GM19240 (cell line): Measurements from ENCODE around the gene BTBD7.
"Not testable (repeated sequence)": the region's sequence is repeated elsewhere in the genome, so short reads cannot be mapped to it uniquely, and the experiment has no call there.

ENCODE experiments used
- DNase-seq: peaks from one replicate; pipeline ENCODE4 v3.0.0; 2011; ENCODE audit warnings: low spot score; ENCODE audit not compliant: insufficient read length

The BTBD7 gene, protein sequence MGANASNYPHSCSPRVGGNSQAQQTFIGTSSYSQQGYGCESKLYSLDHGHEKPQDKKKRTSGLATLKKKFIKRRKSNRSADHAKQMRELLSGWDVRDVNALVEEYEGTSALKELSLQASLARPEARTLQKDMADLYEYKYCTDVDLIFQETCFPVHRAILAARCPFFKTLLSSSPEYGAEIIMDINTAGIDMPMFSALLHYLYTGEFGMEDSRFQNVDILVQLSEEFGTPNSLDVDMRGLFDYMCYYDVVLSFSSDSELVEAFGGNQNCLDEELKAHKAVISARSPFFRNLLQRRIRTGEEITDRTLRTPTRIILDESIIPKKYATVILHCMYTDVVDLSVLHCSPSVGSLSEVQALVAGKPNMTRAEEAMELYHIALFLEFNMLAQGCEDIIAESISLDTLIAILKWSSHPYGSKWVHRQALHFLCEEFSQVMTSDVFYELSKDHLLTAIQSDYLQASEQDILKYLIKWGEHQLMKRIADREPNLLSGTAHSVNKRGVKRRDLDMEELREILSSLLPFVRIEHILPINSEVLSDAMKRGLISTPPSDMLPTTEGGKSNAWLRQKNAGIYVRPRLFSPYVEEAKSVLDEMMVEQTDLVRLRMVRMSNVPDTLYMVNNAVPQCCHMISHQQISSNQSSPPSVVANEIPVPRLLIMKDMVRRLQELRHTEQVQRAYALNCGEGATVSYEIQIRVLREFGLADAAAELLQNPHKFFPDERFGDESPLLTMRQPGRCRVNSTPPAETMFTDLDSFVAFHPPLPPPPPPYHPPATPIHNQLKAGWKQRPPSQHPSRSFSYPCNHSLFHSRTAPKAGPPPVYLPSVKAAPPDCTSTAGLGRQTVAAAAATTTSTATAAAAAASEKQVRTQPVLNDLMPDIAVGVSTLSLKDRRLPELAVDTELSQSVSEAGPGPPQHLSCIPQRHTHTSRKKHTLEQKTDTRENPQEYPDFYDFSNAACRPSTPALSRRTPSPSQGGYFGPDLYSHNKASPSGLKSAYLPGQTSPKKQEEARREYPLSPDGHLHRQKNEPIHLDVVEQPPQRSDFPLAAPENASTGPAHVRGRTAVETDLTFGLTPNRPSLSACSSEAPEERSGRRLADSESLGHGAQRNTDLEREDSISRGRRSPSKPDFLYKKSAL

DNA sequence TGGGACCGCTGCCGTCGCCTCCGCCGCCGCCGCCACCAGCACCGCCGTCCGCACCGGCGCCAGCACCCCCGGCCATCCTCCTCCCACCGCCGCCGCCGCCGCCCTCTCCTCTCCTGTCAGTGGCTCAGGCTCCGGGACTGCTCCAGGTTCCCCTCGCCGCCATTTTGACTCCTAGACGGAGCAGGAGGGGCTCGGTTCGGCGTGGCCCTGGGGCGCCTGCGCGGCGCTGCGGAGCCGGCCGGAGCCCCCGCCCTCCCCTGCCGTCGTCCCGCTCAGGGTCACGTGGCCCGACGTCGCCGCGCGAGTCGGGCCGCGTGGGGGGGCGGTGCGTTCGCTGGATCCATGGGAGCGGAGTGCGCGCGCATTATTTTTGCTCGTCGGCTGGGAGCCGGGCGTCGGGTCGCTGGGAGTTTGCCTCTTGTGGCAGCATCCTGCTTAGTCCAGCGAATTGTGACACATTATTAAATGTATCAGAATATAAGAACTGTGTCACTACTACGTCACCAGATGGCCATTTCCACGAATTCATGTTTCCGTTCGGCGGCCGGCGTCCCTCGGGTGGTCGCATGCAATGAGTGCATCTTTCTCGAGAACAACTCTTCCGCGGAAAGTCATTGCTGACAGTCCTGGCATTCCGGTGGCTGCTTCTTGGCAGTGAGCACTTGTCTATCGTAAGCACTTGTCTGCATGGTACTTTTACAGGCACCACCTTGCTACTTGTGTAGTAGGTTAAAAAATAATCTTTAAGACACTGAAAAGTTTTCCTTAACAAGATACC, at the start of gene BTBD7:
TSS of gene BTBD7 (minus strand) at position 184 of the 778 bp plus-strand sequence. CDS start 36,985 bp downstream, outside the sequence.
- DNase-seq: peak; percentile 82

DNA sequence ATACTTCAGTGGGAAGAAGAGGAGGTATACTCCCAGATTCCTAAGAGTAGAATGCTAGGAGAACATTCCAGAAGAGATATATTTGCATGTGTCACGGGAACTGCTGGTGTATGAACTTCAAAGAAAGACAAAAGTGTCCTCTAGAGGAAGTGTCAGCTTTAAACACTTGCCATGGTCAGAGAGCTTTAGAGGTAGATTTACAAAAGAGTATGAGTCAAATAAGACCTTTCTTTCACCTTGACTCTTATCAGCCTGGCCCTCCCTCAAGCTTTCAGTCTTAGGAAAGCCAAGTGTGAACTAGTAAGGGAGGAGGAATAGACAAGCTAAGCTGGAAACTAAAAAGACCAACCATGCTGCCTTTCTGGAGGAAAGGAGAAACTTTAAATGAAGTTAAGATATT, 48.8 kb upstream of the BTBD7 start:
- DNase-seq: no peak

DNA sequence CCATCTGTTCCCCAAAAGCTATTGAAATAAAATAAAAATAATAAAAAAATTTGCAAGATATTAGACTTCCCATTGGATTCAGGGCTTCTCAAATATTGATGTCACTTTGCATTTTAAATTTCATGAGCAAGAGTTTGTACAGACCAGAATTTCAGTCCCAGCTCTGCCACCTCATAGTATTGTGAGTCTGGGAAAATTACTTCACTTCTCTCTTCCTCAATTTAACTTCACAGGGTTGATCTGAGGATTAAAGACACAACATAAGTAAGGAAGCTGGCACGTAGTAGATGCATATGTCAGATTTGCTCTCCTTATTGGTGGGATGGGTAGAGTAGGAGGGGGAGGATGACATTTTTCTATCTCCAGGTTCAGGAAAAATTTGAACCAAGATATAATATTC, 47.0 kb upstream of the BTBD7 start:
- DNase-seq: no peak

DNA sequence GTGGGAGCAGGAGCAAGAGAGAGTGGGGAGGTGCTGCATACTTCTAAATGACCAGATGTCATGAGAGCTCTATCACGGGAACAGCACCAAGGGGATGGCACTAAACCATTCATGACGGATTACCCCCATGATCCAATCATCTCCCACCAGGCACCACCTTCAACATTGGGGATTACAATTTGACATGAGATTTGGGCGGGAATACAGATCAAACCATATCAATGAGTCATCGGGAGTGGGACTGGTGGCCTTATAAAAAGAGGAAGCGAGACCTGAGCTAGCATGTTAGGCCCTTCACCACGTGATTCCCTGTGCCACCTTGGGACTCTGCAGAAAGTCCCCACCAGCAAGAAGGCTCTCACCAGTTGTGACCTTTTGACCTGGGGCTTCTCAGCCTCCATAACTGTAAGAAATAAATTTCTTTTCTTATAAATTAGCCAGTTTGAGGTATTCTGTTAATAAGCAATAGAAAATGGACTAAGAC, 42.9 kb upstream of the BTBD7 start:
- peak; percentile 32 for DNase-seq

DNA sequence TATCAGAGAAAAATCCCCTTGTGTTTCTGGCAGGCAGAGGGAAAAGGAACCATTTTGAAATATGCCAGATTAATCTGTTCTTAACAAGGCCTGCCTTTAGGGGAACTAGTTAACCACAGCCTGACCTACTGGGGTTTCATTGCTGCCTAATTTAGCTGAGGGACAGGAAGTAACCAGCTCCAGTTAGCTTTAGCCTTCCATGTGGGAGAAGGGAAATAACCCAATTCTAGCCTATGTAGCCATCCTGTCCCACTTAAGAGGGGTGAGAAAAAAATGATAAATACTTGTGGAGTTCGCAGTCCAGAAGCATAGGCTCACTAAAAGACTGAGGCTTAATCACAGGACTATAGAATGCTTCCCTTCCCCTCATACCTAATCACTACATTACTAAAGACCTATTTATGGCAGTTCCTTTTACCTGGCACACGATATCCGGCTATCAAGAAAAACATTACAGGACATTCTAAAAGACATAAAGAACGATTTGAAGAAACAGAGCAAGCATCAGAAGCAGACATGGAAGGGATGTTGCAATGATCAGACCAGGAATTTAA, 37.0 kb upstream of the BTBD7 start:
- DNase-seq: peak; percentile 11

DNA sequence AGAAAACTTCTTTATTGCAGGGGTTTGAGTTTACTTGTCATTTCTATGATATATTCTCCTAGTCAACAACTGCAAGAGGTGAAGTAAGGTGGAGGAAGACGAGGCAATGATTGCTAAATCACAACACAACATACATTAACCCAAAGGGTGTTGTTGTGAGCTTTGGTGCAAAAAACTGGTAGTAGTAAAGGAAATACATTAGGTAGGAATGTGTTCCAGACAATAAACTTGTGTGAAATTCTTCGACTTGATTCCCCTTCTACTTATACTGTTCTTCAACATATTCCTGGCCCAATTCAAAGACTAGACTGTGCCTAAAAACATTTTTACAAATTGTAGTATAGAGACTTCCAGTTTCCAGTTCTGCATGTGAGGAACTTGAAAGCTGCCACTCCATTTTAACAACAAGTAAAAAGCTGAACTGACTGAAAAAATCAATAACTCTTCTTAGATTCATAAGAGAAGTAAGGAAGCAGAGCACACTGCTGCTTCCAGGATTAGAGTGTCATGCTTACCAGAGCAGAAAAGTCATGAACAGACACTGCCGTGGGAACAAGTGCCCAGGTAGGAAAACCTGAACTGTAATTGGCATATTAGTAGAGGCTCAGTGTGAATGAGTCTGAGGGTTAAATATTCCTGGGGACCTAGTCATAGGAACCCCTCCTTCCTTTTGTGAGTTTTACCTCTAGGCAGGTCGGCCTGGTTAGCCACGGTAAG, 36.3 kb upstream of the BTBD7 start:
- DNase-seq: no peak

DNA sequence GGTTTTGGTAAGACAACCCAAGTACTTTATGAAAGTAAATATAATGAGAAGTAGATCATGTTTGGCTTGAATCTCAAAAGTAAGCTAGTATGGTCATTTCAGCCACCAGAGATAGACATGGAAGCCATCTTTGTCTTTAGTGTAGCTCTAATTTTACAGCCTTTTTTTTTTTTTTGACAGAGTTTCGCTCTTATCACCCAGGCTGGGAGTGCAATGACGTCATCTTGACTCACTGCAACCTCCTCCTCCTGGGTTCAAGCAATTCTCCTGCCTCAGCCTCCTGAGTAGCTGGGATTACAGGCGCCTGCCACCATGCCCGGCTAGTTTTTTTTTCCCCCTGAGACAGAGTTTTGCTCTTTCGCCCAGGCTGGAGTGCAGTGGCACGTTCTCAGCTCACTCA, 22.0 kb upstream of the BTBD7 start:
- DNase-seq: not testable (repeated sequence)

DNA sequence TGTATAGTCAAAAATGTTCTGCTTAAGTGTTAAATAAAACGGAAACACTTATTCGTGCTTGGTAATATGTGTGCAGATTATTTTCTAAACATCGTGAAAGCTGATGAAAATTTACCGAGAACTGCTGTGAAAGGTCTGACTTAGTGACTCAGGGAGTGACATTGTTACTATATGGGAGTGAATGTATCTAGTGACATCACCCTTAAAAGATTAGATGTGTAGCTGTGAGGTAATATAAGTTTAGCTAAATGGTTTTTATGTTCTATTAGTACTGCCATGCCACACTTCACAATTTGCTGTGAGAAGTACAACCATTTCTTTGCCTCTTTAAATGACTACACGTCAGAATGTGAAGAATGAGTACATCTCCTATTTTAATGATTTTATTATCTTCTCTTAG, 15.5 kb upstream of the BTBD7 start:
- no peak for DNase-seq

DNA sequence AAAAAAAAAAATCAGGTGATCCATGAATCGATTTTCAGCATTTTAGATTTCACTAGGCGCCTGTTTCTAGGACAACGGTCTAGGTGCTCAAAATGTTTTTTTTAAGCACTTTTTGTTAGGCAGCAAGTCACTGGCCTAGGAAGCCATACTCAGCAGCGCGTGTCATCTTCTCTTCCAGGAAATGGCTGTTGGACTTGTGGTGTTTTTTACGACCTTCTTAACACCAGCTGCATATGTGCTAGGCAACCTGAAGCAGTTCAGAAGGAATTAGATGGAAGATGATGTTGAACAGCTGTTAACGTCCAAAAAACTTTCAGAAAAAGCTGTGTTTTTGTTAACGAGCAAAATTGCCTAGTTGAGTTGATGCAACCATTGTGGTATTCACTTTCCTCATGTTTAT, 15.0 kb upstream of the BTBD7 start:
- no peak for DNase-seq

DNA sequence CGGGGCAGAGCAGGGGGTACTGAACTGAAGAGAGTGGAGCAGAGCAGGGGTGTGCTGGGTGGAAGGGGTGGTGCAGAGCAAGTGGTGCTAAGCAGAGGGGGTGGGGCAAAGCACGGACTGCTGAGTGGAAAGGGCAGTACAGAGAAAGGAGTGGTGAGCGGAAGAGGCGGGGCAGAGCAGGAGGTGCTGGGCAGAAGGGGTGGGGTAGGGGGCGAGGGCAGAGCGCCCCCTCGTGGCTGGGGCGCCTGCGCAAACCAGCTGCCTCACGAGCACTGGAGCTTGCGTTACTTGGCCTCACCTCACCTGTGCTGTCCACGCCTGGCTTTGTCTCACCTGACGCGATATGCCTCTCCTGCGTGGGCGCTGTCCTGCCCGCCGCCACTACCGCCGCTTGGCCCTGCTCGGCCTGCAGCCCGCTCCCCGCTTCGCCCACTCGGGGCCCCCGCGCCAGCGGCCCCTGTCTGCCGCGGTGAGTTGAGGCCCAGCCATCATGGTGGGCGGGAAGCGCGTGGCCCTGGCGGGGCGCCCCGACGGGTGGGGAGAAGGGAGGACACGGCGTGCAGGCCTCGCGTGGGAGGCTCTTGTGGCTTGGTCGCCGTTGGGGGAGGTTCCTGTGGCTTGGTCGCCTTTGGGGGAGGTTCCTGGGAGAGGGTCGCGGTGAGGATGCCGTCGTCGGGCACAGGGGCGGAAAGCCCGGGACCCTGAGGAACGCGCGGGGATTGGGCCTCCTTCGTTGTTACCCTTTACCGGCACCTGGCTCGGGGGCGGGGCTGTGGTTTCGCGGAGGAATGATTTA, 14.3 kb upstream of the BTBD7 start, which contains the start of gene COX8C:
TSS of gene COX8C (plus strand) at position 257 of the 796 bp plus-strand sequence. CDS start at position 344, 87 bp downstream.
- DNase-seq: no peak

DNA sequence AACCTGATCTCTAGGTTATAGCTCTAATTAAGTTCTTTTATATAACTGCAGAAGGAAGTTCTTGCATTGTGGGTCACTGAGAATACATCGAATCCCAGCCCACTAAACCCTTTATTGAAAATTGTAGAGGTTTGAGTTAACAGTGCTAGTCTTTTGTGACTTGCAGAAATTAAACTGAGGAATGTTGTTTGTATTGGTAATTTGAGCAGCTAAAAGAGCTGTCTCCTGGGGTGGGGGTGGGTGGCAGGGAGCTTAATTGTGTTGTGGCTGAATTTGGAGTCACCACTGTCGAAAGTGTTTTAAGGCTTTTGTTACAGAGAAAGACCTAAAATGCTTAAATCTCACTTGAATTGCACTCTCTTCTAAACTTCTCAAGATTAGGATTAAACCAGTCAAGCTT, 11.0 kb upstream of the BTBD7 start:
- no peak for DNase-seq

DNA sequence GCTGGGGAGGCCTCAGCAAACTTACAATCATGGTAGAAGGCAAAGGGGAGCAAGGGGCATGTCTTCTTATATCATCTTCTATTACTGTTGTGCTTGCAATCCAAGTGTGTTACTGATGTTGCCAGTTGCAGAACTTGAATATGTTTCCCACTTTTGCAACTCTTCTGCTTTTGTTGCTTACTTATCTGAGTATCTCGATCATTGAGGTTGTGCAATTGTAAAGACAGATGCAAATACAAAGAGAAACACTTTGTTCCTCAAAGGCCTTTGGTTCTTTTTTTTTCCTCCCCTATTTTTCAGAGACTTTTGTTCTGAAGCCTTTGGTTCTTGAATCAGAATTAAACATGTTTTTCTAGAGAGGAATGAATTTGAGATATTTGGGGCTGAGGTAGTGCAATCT, 10.4 kb upstream of the BTBD7 start:
- DNase-seq: no peak

DNA sequence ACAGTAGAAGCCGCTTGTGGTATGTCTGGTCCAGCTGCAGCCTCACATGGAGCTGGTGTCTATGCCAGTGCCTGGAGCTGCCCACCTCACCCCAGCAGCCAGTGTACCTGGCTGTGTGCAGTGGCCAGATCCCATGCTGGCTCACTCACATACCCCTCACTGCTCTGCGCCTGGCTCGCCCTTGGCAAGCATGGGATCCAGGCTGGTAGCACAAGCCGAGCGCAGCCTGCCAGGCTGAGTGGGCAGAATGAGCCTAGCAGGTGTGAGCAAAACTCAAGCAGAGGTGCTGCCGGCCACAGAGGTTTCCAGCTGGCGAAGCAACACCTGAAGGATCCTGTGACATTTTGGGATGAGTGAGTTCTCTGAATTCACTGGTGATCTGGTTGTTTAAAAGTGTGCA, 5.0 kb upstream of the BTBD7 start:
- no peak for DNase-seq

DNA sequence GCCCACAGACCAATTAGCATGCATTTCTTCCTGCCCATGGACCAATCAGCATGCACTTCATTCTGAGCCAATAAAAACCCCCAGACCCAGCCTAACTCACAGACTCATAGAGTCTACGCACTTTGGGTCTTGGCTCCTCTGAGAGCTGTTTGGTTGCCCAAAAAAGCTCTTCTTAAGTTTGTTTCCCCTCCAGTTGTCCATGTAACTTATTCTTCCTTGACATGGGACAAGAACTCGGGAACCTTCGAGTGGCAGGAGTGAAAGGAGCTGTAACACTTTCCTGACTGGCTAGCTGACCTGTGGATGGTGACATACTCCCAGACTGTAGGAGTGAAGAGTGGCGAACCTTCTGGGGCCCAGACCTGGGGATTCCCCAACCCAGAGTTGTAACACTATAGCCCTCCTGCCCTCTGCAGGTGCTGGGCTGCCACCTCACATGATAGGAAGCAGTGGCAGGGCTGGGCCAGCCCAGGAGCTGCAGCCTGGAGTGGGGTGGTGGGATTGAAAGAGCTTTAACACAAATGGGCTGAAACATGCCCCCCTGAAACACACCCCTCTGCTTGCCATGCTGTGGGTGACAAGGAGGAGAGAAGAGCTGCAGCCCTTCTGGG, 4.4 kb upstream of the BTBD7 start:
- no peak for DNase-seq

DNA sequence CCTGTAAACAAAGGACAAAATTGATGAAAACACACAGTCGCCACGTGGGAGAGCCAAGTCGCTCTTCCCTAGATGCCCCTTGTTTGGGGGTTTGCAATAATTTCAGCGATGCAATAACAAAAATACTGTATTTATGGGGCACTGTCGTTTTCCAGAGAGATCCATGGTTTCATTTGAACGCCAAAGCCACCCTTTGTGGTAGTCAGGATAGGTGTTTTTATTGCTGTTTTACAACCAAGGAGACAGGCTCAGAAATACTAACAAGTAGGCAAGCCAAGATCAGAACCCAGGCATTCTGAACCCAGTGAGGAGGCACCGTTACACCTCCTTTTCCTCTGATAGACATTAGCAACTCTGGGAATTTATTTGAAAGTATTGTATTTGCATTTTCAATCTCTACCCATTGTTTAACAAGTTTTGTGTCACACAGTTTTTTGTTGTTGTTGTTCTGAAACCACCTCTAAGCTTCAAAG, 831 bp upstream of the BTBD7 start:
- DNase-seq: no peak

DNA sequence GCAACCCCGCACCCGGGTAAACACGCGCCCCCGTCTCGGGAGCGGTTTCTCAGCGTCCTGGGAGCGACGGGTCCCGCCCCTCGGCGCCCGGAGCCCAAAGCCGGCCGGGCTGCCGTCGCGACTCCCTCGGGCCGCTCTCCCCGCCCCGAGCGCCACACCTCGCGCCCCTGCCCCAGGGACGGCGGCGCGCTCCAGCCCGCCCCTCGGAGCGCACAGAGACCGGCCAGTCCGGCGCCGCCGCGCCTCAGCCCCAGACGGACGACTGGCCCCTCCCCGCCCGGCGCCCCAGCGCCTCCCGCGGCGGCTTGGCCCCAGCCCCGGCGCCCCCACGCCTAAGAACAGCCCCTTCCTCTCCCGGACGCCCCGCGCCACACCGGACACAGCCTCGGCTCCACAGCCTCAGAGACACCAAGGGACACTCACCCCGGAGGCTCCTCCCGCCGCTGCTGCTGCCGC, 411 bp downstream of the BTBD7 start:
- peak; percentile 45 for DNase-seq

DNA sequence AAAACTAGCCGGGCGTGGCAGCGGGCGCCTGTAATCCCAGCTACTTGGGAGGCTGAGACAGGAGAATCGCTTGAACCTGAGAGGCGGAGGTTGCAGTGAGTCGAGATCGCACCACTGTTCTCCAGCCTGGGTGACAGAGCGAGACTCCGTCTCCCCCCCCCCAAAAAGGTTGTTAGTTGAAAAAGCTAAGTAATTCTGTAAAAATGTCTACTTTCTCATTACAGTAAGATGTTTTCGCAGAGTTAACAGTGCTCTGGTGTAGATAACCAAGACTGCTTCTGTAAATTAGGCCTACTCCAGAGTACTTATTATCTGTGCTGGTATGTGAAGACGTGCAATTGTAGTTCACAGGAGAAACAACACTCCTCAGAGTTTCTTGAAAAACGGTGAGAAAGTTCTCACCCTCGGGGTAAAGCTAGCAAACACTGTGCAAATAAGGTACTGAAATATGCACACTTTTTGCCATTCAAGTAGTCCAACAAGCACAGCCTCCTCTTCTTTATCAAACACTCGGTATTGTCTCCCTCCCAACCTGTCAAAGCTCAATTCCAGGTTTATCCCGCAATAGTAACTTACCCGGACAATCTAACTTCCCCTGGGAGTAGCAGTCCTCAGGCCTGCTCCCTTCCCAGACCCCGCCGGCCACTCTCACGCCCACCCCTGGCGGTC, 974 bp downstream of the BTBD7 start:
- no peak for DNase-seq
